B cell (primary cell): ENCODE results near the gene ABR. TPM values are rescaled to one million over a fixed set of nuclear protein-coding genes. Genes with fewer than 3 reads are reported as not detected.

Experiments used
- ATAC-seq: fragments of 200-7000 bp; cut with Tn5 transposase; one replicate; pipeline ENCODE4 v1.10.0; 2021; ENCODE audit warnings: low read depth, mild to moderate bottlenecking, moderate number of reproducible peaks, moderate library complexity
- CTCF ChIA-PET: fragments of 350-600 bp; sonication (Branson Sonifier 250); formaldehyde crosslinking; loops from one replicate; lab custom pipeline; 2021; ENCODE audit warnings: antibody characterized with exemption, inconsistent platforms; lab: Charles Lee
- POLR2A ChIA-PET: fragments of 350-600 bp; sonication (Branson Sonifier 250); formaldehyde crosslinking; loops from one replicate; lab custom pipeline; 2021; ENCODE audit warnings: antibody characterized with exemption; lab: Charles Lee
- DNase-seq: peaks from one replicate; pipeline ENCODE4 v3.0.0; 2013
- H2AFZ ChIP-seq: 2 replicates; pipeline ENCODE4 v1.6.1; 2012; ENCODE audit warnings: mild to moderate bottlenecking, low read depth, low read length; ENCODE audit not compliant: insufficient read depth, poor library complexity, severe bottlenecking
- H3K27ac ChIP-seq, 2 donors: 1 replicate in 1 of 2; 2 replicates in 1 of 2; pipeline ENCODE4 v1.5.1; 2012 to 2013; ENCODE audit warnings: low read length in 2 of 2, mild to moderate bottlenecking in 2 of 2, moderate library complexity in 1 of 2
- H3K27me3 ChIP-seq, 4 experiments: fragments of 200-600 bp in 1 of 4; sonication (generic) in 1 of 4; replicated peaks in 1 of 4; 1 replicate in 2 of 4; 2 replicates in 2 of 4; pipeline versions ENCODE4 v1.6.1 to v1.7.0; 2013 to 2016; ENCODE audit warnings: low read length in 3 of 4, mild to moderate bottlenecking in 2 of 4, mixed read lengths in 1 of 4, moderate library complexity in 1 of 4; ENCODE audit not compliant: insufficient read depth in 4 of 4, control insufficient read depth in 3 of 4; ENCODE audit errors: control extremely low read depth in 1 of 4
- H3K36me3 ChIP-seq, 2 experiments: replicated peaks in 1 of 2; 1 replicate in 1 of 2; 2 replicates in 1 of 2; pipeline versions ENCODE4 v1.6.1 to v1.7.1; 2013; ENCODE audit warnings: low read length in 1 of 2; ENCODE audit not compliant: insufficient read depth in 2 of 2, control insufficient read depth in 1 of 2; ENCODE audit errors: control extremely low read depth in 1 of 2, extremely low read depth in 1 of 2
- H3K4me1 ChIP-seq, 2 donors: fragments of 200-600 bp in 1 of 2; sonication (generic) in 1 of 2; 1 replicate in 1 of 2; 2 replicates in 1 of 2; pipeline versions ENCODE4 v1.5.1 to v1.6.1; 2013 to 2017; ENCODE audit warnings: low read length in 2 of 2; ENCODE audit not compliant: control insufficient read depth in 2 of 2, insufficient read depth in 2 of 2
- H3K4me2 ChIP-seq: replicated peaks from 2 replicates; pipeline ENCODE3; 2012; ENCODE audit warnings: mild to moderate bottlenecking, low read depth, low read length; ENCODE audit not compliant: poor library complexity, severe bottlenecking
- H3K4me3 ChIP-seq, 5 experiments: fragments of 200-600 bp in 1 of 5; sonication (generic) in 1 of 5; 1 replicate in 3 of 5; 2 replicates in 2 of 5; pipeline versions ENCODE4 v1.5.1 to v1.7.0; 2011 to 2016; ENCODE audit warnings: low read length in 4 of 5, mild to moderate bottlenecking in 4 of 5, low read depth in 2 of 5, control low read depth in 1 of 5, moderate library complexity in 1 of 5; ENCODE audit not compliant: insufficient read depth in 1 of 5; ENCODE audit errors: control extremely low read depth in 1 of 5, extremely low read depth in 1 of 5
- H3K79me2 ChIP-seq: fragments of 200-600 bp; sonication (generic); one replicate; pipeline ENCODE4 v1.6.0; 2016; ENCODE audit warnings: low read length; ENCODE audit not compliant: control insufficient read depth, insufficient read depth
- H3K9ac ChIP-seq: fragments of 200-600 bp; sonication (generic); 2 replicates; pipeline ENCODE4 v1.6.1; 2017; ENCODE audit warnings: mild to moderate bottlenecking, low read length, moderate library complexity
- H3K9me3 ChIP-seq, 3 donors: one replicate each; pipeline versions ENCODE4 v1.6.1 to v1.7.1; 2013; ENCODE audit warnings: low read length in 2 of 3; ENCODE audit not compliant: control insufficient read depth in 2 of 3, insufficient read depth in 1 of 3; ENCODE audit errors: control extremely low read depth in 1 of 3
- H4K20me1 ChIP-seq: 2 replicates; pipeline ENCODE4 v1.6.0; 2012; ENCODE audit warnings: mild to moderate bottlenecking, low read length; ENCODE audit not compliant: insufficient read depth, control insufficient read depth, poor library complexity, severe bottlenecking
- H3K27ac Mint-ChIP-seq: one replicate; pipeline ENCODE4 v1.8.0; 2021; ENCODE audit warnings: mixed read lengths
- H3K27me3 Mint-ChIP-seq: one replicate; pipeline ENCODE4 v1.8.0; 2021; ENCODE audit warnings: mixed read lengths
- H3K4me1 Mint-ChIP-seq: one replicate; pipeline ENCODE4 v1.8.0; 2021; ENCODE audit warnings: mixed read lengths
- H3K4me3 Mint-ChIP-seq: one replicate; pipeline ENCODE4 v1.8.0; 2021; ENCODE audit warnings: mixed read lengths
- H3K9me3 Mint-ChIP-seq: one replicate; pipeline ENCODE4 v1.8.0; 2022; ENCODE audit warnings: mixed read lengths; ENCODE audit not compliant: insufficient read depth
- EZH2 ChIP-seq: IDR thresholded peaks from 2 replicates; pipeline ENCODE4 v1.6.1; 2012; ENCODE audit warnings: borderline replicate concordance, low read depth, mild to moderate bottlenecking, moderate library complexity, low read length; ENCODE audit not compliant: insufficient read depth, poor library complexity, severe bottlenecking
- WGBS: methylation state at CpG from one replicate; pipeline ENCODE4 v1.1.5; 2013; ENCODE audit warnings: missing lambda C conversion rate; ENCODE audit not compliant: insufficient coverage; 5-methylcytosine and 5-hydroxymethylcytosine counted together
- intact Hi-C: fragments of 100-400 bp; cut with micrococcal nuclease; formaldehyde crosslinking; loops from one replicate; pipeline ENCODE4 v1.10.0; 2022
- polyA plus RNA-seq: library from polyadenylated mRNA; depleted of rRNA; stranded (reverse); fragments of >200 nt; gene quantifications from 2 replicates; pipeline ENCODE4 v1.2.3, GENCODE V29; 2012
- total RNA-seq, 2 donors: library from RNA; stranded (reverse); fragments of 120-200 nt in 1 of 2; gene quantifications; 1 replicate in 1 of 2; 2 replicates in 1 of 2; pipeline versions ENCODE4 v1.2.3 to v1.2.4, GENCODE V29; 2013 to 2022
- TF ChIP-seq, protein P1 (sequence below): fragments of 200-600 bp; IDR thresholded peaks from one replicate; pipeline ENCODE4 v1.8.0; 2022; ENCODE audit warnings: antibody characterized with exemption, mild to moderate bottlenecking

The ABR gene
- total and polyA plus RNA-seq, 2 donors (not counting 1 experiment from before 2014, with no cell fraction given), result 79.8 to 262 TPM

DNA sequence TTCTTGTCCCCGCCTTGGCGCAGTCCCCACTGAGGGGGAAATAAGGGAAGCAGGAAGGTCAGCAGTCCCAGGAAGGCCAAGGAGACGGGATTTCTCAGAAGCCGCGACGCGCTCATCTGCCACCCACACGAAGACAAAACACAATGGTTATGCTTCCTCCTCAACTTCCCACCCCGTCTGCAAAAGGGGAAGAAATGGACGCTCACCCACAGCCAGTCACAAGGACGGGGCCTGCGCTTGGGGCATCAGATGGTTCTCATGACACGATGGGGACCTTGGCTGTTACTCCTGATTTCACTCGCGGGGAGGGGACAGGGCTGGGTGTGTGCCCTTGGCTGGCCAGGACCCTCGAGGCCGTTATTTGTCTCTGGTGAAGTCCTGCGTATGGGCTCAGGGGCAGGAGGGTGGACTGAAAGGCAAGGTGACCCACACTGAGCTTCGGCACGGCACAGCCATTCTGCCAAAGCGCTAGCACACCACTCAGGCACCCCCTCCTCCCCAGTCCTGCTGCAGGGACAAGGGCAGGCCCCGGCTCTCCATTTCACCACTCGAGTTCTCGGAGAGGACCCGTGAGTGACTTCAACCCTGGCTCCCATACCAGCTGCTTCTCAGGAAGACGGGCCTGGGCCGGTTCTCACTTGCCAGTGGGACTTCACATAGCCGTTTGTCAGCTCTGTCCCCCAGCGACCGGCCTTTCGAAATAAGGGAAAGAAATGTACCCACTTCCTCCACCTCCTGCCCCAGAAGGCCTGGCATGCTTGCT is 84.5 kb downstream of the ABR start:
- no peak overlapping the region for H3K4me3 ChIP-seq
- DNase-seq, result no peak
- TF ChIP-seq, protein P1, sequence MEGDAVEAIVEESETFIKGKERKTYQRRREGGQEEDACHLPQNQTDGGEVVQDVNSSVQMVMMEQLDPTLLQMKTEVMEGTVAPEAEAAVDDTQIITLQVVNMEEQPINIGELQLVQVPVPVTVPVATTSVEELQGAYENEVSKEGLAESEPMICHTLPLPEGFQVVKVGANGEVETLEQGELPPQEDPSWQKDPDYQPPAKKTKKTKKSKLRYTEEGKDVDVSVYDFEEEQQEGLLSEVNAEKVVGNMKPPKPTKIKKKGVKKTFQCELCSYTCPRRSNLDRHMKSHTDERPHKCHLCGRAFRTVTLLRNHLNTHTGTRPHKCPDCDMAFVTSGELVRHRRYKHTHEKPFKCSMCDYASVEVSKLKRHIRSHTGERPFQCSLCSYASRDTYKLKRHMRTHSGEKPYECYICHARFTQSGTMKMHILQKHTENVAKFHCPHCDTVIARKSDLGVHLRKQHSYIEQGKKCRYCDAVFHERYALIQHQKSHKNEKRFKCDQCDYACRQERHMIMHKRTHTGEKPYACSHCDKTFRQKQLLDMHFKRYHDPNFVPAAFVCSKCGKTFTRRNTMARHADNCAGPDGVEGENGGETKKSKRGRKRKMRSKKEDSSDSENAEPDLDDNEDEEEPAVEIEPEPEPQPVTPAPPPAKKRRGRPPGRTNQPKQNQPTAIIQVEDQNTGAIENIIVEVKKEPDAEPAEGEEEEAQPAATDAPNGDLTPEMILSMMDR, result no peak
- ChIA-PET POLR2A (no interaction called here), CTCF (no interaction called here)
- peaks cover 13% of the 10 kb centered on the region for H3K79me2 ChIP-seq
- Mint-ChIP-seq H3K4me1 (peaks cover 18% of the 10 kb centered on the region), H3K4me3 (no peak overlapping the region), H3K9me3 (no peaks in the 10 kb centered on the region), H3K27me3 (no peaks in the 10 kb centered on the region), H3K27ac (no peak overlapping the region)
- H2AFZ ChIP-seq, result no peak overlapping the region
- peaks cover 0 to 32% of the 10 kb centered on the region in 2 experiments for H3K36me3 ChIP-seq
- no peak for ATAC-seq
- H3K9ac ChIP-seq, result no peak overlapping the region
- H4K20me1 ChIP-seq, result peaks cover 66% of the 10 kb centered on the region
- no peaks in the 10 kb centered on the region for H3K9me3 ChIP-seq
- peaks cover 0 to 11% of the 10 kb centered on the region in 2 donors for H3K4me1 ChIP-seq
- H3K27ac ChIP-seq, result no peak overlapping the region
- 91% methylated on average over 31 of the region's 31 CpGs for WGBS
- intact Hi-C loops, result no loop called here
- no peaks in the 10 kb centered on the region for H3K27me3 ChIP-seq
- no peak overlapping the region for H3K4me2 ChIP-seq

DNA sequence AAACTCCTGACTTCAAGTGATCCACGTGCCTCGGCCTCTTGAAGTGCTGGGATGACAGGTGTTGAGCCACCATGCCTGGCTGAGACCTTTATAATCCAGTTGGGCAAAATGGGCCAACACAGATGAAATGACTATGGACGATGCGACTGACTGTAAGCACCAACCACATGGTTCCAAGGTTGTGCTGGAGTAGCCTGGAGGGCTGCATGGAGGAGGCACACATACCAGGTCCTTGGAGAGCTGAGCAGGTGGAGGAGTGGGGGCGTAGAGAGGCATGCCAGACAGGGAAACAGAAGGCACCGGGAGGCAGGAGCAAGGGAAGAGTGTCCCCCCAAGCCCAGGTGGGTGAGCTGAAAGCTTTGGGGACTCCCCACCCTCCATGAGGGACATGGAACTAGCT is 85.2 kb downstream of the ABR start:
- H3K4me3 ChIP-seq, result no peak overlapping the region
- 99% methylated on average over 5 of the region's 6 CpGs for WGBS
- Mint-ChIP-seq H3K9me3 (no peaks in the 10 kb centered on the region), H3K27ac (no peak overlapping the region), H3K4me3 (no peak overlapping the region), H3K4me1 (peaks cover 18% of the 10 kb centered on the region), H3K27me3 (no peaks in the 10 kb centered on the region)
- DNase-seq (no peak), ATAC-seq (no peak)
- POLR2A ChIA-PET, result no interaction called here
- H3K27ac ChIP-seq, result no peak overlapping the region
- CTCF ChIA-PET, result interaction anchor here (0.5 kb wide), 1 partner anchor 36 kb away, joined by 3 read pairs; no protein-coding TSS in a partner anchor
- TF ChIP-seq, protein P1, result no peak
- TF ChIP-seq EZH2, result no peak
- H3K9ac ChIP-seq, result no peak overlapping the region
- peaks cover 0 to 11% of the 10 kb centered on the region in 2 donors for H3K4me1 ChIP-seq
- H3K79me2 ChIP-seq, result peaks cover 13% of the 10 kb centered on the region
- no peak overlapping the region for H2AFZ ChIP-seq
- no peak overlapping the region for H3K4me2 ChIP-seq
- intact Hi-C loops, result no loop called here
- peaks cover 64% of the 10 kb centered on the region for H4K20me1 ChIP-seq
- H3K9me3 ChIP-seq, result no peaks in the 10 kb centered on the region
- H3K36me3 ChIP-seq, result peaks cover 0 to 36% of the 10 kb centered on the region in 2 experiments
- no peaks in the 10 kb centered on the region for H3K27me3 ChIP-seq
